PFSK-1 (cell line): ENCODE measurements around the gene VPS37D.

Experiments used
- REST ChIP-seq, 2 experiments: IDR thresholded peaks; 2 replicates each; pipeline versions ENCODE4 v1.6.1 to v1.8.0; 2011 to 2012; ENCODE audit warnings: low read depth in 2 of 2, low read length in 2 of 2, control low read depth in 1 of 2, inconsistent platforms in 1 of 2, mild to moderate bottlenecking in 1 of 2, moderate library complexity in 1 of 2; ENCODE audit not compliant: insufficient read depth in 1 of 2
- SIN3A ChIP-seq: IDR thresholded peaks from 2 replicates; pipeline ENCODE4 v1.6.1; 2012; ENCODE audit warnings: mild to moderate bottlenecking, low read length, moderate library complexity, borderline replicate concordance; ENCODE audit not compliant: insufficient read depth

- TF ChIP-seq SIN3A = no peak
- TF ChIP-seq REST (IDR thresholded peaks at IDR 0.05; ENCODE audit: insufficient read depth in 1 of 2, low read depth in 2 of 2, low read length in 2 of 2) = no peak
These were observed 39.1 kb upstream of the VPS37D start for GRCh38 chr7:73628504-73628903.
